Hepatocyte (in vitro differentiated cells): ENCODE results near the gene WDR55.

Source experiments
- EZH2phosphoT487 ChIP-seq: fragments of 200-600 bp; sonication (generic); IDR thresholded peaks from one replicate; pipeline ENCODE4 v1.6.1; 2018; ENCODE audit warnings: antibody characterized with exemption, mild to moderate bottlenecking, low read depth, moderate library complexity; ENCODE audit not compliant: unreplicated experiment, severe bottlenecking
- TF ChIP-seq, protein P1 (sequence below): fragments of 200-600 bp; sonication (generic); IDR thresholded peaks from 2 replicates; pipeline ENCODE4 v1.5.1; 2016; ENCODE audit warnings: antibody characterized with exemption, mild to moderate bottlenecking; ENCODE audit not compliant: poor library complexity

DNA sequence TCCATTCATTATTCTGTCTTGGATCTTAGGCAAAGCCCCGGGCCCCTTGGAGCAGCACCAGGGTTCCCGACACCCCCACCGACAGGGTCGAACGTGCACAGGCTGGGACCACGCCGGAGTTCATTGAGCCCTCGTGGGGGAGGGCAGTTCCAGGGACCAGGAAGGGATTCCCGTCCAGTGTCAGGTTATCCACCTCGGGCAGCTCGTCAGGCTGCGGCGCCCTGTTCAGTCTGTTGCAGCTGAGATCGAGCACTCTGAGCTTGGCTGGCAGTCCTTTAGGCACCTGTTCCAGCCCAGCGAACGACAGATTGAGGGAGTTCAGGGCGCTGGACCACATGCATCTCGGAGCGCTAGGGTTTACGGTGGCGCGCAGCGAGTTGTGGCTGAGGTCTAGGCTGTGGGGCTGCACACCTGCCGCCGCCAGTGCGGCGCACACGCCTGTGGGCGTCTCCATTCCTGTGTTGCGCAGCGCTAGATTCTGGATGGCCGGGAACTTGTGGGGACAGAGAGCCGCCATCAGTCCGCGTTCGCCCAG is 32.8 kb upstream of the WDR55 start:
- TF ChIP-seq, protein P1, sequence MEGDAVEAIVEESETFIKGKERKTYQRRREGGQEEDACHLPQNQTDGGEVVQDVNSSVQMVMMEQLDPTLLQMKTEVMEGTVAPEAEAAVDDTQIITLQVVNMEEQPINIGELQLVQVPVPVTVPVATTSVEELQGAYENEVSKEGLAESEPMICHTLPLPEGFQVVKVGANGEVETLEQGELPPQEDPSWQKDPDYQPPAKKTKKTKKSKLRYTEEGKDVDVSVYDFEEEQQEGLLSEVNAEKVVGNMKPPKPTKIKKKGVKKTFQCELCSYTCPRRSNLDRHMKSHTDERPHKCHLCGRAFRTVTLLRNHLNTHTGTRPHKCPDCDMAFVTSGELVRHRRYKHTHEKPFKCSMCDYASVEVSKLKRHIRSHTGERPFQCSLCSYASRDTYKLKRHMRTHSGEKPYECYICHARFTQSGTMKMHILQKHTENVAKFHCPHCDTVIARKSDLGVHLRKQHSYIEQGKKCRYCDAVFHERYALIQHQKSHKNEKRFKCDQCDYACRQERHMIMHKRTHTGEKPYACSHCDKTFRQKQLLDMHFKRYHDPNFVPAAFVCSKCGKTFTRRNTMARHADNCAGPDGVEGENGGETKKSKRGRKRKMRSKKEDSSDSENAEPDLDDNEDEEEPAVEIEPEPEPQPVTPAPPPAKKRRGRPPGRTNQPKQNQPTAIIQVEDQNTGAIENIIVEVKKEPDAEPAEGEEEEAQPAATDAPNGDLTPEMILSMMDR, result no peak
- no peak for TF ChIP-seq EZH2phosphoT487
